Prostate gland (tissue), 2 donors: ENCODE data around the gene ANKRD9.

Source experiments
- CTCF ChIP-seq, 4 experiments: fragments of 200-600 bp in 2 of 4; fragments of 450-650 bp in 2 of 4; sonication (generic) in 2 of 4; IDR thresholded peaks; 1 replicate in 3 of 4; 2 replicates in 1 of 4; pipeline ENCODE4 v1.5.1; 2016 to 2019; ENCODE audit warnings: antibody characterized with exemption in 4 of 4, mild to moderate bottlenecking in 2 of 4, moderate library complexity in 2 of 4
- POLR2A ChIP-seq: fragments of 450-650 bp; IDR thresholded peaks from one replicate; pipeline ENCODE4 v1.6.1; 2016; ENCODE audit warnings: antibody characterized with exemption, mild to moderate bottlenecking

GRCh38 chr14:102532204-102532658, 22.7 kb upstream of the ANKRD9 start:
- TF ChIP-seq POLR2A (no peak), CTCF (IDR thresholded peaks at IDR 0.05) (no peak)
